ENCODE data around the gene E2F6.
"Not testable (repeated sequence)": the region's sequence is repeated elsewhere in the genome, so short reads cannot be mapped to it uniquely, and the experiment has no call there.

The E2F6 gene

DNA sequence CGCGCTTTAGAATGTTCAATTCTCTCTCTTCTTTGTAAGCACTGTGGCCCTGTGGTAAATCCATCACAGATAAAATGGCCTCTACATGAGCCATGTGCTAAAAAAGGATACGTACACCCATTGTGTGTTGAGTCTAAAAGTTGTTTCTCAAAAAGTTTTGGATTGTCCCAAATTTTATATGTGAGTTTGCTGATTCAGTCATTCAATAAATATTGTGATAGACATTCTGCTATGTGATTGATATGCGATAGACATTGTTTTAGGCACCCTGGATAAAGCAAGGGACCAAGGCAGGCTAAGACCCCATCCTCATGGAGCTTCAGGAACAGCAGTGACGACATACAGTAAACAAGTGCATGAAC is 53.5 kb downstream of the E2F6 start:
- DNase-seq (ENCODE audit: low spot score): no peak

- DNase-seq (ENCODE audit: low spot score): no peak
Measured at GRCh38 chr2:11411768-11412448, 54.1 kb downstream of the E2F6 start.

GRCh38 chr2:11411244-11411643 is 54.7 kb downstream of the E2F6 start:
- DNase-seq (ENCODE audit: low spot score): no peak

GRCh38 chr2:11410101-11410500 is 55.9 kb downstream of the E2F6 start:
- DNase-seq (ENCODE audit: low spot score): no peak

DNA sequence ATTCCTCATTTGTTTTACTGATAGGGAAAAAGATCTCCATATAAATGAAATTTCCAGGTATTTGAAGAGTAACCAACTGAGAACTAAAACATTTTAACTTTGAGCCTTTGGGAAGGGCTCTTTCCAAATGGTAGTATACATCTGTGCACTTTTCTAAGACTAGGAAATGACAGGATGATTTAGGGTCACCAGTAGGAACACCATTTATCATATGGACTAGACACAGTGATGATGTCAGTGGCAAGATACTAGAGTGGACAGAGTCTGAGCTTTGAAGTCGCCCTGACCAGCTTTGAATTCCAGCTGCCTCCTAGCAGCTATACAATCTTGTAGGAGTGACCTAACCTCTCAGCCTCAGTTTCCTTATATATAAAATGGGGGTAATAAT is 56.4 kb downstream of the E2F6 start:
- DNase-seq (ENCODE audit: low spot score): no peak

- no peak for DNase-seq (ENCODE audit: low spot score)
Measured at GRCh38 chr2:11408959-11409571, 56.9 kb downstream of the E2F6 start.

DNA sequence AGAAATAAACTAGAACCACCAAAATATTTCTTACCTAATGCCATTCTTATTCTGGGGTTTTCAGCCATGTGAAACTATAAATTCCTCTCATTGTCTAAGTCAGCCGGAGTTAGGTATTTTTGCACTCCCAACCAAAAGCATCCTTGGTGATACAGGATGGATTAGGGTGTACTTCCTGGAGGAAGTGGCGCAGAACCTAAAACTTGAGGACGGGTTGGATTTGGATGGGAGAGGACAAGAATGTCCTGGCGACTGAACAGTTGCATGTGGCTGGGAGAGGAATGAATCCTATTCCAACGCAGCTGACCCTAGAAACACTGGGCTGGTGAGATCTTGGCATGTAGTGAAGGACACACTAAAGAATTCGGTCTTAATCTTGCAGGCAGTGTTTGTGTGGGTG is 58.5 kb downstream of the E2F6 start:
- DNase-seq (ENCODE audit: low spot score): no peak

DNA sequence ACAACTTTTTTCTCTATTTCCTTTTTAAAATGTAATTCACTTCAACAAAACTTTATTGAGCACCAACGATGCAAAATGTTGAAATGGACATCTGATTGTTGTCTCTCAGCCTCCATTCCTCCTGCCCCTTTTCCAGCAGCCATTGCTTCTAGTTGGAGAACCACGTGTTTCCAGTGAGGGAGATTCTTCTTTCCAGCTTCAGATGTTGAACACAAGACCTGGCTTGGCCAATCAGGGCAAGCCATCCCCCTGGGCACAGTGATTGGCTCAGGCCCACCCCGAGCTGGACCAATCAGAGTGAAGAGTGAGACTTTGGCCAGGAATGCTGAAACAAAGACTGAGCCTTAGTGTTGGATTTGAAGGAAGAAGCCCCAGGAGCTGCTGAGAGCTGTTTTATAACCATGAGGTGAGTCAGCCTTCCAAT is 59.0 kb downstream of the E2F6 start:
- no peak for DNase-seq (ENCODE audit: low spot score)

- no peak for DNase-seq (ENCODE audit: low spot score)
Measured at GRCh38 chr2:11406267-11406957, 59.5 kb downstream of the E2F6 start.

DNA sequence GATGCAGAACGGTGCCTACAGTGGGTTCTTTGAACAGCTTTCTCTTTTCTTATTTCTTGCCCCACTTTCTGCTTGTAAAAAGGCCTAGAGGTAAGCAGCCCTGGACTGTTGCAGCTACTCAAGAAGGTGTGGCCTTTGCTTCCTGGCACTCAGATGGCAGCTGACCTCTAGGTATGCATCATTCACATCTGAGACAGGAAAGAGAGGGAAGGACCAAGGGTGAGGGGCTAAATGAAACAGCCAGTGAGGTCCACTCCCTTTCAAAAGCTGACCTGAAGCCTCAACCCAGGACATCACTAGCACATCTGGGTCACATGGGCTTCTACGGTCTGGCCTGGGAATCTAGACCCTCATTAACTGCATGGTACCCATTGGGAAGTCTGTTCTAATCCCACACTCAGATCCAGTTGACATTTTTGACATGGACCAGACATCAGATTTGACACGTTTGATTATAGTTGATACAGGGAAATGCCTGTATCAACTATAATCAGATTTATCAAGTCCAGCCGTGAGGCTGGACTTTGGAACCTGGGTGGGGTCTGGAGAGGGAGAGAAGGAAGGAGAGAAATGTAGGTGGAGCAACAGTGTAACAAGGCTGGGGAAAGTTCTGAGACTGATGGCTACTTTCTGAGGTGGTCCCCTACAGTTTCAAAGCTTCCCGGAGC is 60.2 kb downstream of the E2F6 start:
- no peak for DNase-seq (ENCODE audit: low spot score)

DNA sequence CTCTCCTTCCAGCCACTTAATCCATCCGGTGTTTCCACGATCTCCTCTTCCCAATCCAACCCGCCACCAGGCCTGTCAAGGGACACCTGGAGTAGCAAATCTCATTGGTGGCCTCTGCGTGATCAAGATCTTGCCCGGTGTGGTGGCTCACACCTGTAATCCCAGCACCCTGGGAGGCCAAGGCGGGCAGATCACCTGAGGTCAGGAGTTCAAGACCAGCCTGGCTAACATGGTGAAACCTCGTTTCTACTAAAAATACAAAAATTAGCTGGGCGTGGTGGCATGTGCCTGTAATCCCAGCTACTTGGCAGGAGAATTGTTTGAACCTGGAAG is 60.9 kb downstream of the E2F6 start:
- DNase-seq (ENCODE audit: low spot score): not testable (repeated sequence)

- DNase-seq (ENCODE audit: low spot score): no peak
Measured at GRCh38 chr2:11404376-11405073, 61.4 kb downstream of the E2F6 start.

DNA sequence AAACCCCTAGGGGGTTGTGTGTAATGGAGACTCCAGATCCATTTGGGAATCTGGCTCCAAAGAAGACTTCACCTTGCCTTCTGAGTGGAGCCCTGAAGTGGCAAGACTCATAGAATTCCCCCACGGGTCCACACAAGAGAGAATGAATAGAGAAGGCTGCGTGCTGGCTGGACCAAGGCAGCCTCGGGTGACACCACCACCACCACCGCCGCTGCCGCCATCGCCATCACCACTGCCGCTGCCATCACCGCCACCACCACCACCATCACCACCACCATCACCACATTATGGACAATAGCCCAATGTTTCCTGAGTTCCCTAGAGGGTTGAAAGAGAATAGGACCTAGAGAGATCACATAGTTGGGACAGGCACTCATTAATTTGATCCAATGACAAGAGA is 63.5 kb downstream of the E2F6 start:
- DNase-seq (ENCODE audit: low spot score): no peak

- DNase-seq (ENCODE audit: low spot score): no peak
Measured at GRCh38 chr2:11399438-11399762, 66.6 kb downstream of the E2F6 start.

DNA sequence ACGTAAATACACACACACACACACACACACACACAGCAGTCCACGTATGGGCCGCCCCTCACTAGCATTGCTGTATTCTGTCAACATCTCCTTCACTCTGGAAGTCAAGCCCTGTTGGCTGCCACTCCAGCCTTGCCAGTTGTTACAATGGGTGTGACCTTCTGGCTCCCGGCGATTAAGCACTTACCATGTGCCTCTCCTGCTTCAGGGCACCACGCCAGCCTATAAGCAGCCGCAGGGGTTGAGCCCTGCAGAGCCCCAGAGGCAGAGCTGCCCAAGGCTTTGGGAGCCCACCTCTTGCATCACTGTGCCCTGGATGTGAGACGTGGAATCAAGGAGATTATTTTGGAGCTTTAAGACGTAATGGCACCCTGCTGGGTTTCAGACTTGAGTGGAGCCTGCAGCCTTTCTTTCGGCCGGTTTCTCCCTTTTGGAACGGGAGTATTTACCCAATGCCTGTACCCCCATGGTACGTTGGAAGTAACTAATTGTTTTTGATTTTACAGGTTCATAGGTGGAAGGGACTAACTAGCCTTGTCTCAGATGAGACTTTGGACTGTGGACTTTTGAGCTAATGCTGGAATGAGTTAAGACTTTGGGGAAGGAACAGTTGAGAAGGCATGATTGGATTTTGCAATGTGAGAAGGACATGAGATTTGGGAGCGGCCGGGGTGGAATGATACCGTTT is 67.1 kb downstream of the E2F6 start:
- no peak for DNase-seq (ENCODE audit: low spot score)

DNA sequence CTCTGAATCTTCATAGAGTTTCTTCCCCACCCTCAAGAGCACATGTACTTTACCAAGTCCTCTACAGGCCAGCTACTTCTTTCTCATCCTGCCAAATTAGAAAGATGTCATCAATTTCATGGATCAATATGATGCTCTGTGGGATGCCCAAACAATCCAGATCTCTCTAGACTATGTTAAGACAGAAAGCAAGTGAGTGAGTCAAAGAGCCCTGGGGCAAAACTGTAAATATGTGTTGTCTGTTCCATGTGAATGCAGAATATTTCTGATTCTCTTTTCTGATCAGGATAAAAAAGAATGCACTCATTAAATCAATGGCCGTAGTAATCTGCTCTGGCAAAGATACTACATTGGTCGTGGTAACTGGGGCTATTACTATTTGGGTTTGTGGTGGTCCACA is 68.4 kb downstream of the E2F6 start:
- no peak for DNase-seq (ENCODE audit: low spot score)

GRCh38 chr2:11396467-11397445 is 69.2 kb downstream of the E2F6 start:
- no peak for DNase-seq (ENCODE audit: low spot score)

DNA sequence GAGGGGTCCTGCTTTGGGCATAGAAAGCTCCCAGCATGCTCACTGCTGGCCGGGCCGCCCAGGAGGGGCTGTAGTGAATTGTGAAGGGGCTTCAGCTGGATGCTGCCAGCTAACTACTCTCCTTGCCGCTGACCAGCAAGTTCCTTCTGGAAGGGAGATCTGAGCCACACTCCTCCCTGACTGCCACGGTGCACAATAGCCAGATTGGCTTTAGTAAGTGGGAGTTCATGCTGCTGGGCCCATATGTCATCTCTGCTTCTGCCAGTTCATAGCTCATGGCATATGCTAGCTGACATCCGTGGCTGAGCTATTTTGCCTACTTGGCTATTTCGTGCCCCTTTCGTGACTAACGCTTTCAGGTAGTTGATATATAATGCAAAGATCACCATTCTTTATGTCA is 69.9 kb downstream of the E2F6 start:
- DNase-seq (ENCODE audit: low spot score): no peak

DNA sequence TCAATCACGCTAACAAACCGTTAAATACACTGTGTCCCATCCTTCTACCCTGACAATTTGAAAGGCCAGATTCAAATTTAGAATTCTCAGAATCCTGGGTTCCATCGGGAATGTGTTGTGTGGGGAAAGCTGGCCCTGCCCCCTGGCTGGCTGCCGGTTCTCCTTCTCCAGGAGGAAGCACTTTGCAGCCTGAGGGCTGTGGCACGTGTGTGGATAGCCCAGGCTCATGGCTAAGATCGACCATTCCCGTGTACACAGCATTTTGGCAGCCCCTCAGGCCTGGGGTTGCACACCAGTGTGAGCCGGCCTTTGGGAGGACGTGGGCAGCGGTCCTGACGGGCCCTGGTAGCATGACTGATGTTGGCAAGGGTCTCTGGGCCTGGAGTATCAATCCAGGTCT is 70.6 kb downstream of the E2F6 start:
- DNase-seq (ENCODE audit: low spot score): no peak
